Tibial nerve (tissue), 4 donors: ENCODE measurements around the gene ADGRL1. TPM values are rescaled to one million over a fixed set of nuclear protein-coding genes. Genes with fewer than 3 reads are reported as not detected.

Source experiments
- DNase-seq, 2 donors: peaks; one replicate each; pipeline ENCODE4 v3.0.0-alpha.2; 2019; ENCODE audit warnings: low spot score in 2 of 2
- H3K27ac ChIP-seq, 4 donors: fragments of 200-600 bp; sonication (generic) in 3 of 4; one replicate each; pipeline ENCODE4 v1.5.1; 2017 to 2019; ENCODE audit warnings: mild to moderate bottlenecking in 1 of 4
- H3K27me3 ChIP-seq, 2 donors: fragments of 200-600 bp; sonication (generic) in 1 of 2; one replicate each; pipeline versions ENCODE4 v1.5.1 to v1.6.0; 2017 to 2019
- H3K36me3 ChIP-seq, 3 donors: fragments of 200-600 bp; sonication (generic); one replicate each; pipeline ENCODE4 v1.5.1; 2018 to 2019
- H3K4me1 ChIP-seq, 4 donors: fragments of 200-600 bp; sonication (generic) in 3 of 4; one replicate each; pipeline ENCODE4 v1.5.1; 2017 to 2019
- H3K4me3 ChIP-seq, 4 donors: fragments of 200-600 bp; sonication (generic) in 3 of 4; one replicate each; pipeline ENCODE4 v1.5.1; 2017 to 2019; ENCODE audit warnings: mild to moderate bottlenecking in 1 of 4, moderate library complexity in 1 of 4
- H3K9me3 ChIP-seq, 4 donors: fragments of 200-600 bp; sonication (generic) in 3 of 4; one replicate each; pipeline ENCODE4 v1.5.1; 2017 to 2019
- EP300 ChIP-seq, 2 donors: sonication (generic); formaldehyde crosslinking; IDR thresholded peaks; one replicate each; pipeline ENCODE4 v1.6.1; 2017; ENCODE audit warnings: antibody characterized with exemption in 2 of 2, mild to moderate bottlenecking in 1 of 2
- POLR2A ChIP-seq, 2 donors: fragments of 450-650 bp; IDR thresholded peaks; one replicate each; pipeline ENCODE4 v1.6.1; 2017; ENCODE audit warnings: antibody characterized with exemption in 2 of 2, mild to moderate bottlenecking in 2 of 2, moderate library complexity in 2 of 2
- WGBS, 2 donors: methylation state at CpG; one replicate each; pipeline ENCODE4 v1.1.5; 2018; 5-methylcytosine and 5-hydroxymethylcytosine counted together
- total RNA-seq, 4 donors: library from RNA; depleted of rRNA; stranded (reverse); fragments of >200 nt; gene quantifications; one replicate each; pipeline ENCODE4 v1.1.0, GENCODE V29; 2016
- TF ChIP-seq, protein P1 (sequence below), 5 experiments: fragments of 200-600 bp in 3 of 5; fragments of 450-650 bp in 2 of 5; sonication (generic) in 3 of 5; IDR thresholded peaks; one replicate each; pipeline ENCODE4 v1.5.1; 2016 to 2019; ENCODE audit warnings: antibody characterized with exemption in 5 of 5, mild to moderate bottlenecking in 3 of 5, moderate library complexity in 2 of 5

The ADGRL1 gene
- total RNA-seq, 4 donors from 2014 or later: 8.0 to 17.5 (median 11.2) TPM

DNA sequence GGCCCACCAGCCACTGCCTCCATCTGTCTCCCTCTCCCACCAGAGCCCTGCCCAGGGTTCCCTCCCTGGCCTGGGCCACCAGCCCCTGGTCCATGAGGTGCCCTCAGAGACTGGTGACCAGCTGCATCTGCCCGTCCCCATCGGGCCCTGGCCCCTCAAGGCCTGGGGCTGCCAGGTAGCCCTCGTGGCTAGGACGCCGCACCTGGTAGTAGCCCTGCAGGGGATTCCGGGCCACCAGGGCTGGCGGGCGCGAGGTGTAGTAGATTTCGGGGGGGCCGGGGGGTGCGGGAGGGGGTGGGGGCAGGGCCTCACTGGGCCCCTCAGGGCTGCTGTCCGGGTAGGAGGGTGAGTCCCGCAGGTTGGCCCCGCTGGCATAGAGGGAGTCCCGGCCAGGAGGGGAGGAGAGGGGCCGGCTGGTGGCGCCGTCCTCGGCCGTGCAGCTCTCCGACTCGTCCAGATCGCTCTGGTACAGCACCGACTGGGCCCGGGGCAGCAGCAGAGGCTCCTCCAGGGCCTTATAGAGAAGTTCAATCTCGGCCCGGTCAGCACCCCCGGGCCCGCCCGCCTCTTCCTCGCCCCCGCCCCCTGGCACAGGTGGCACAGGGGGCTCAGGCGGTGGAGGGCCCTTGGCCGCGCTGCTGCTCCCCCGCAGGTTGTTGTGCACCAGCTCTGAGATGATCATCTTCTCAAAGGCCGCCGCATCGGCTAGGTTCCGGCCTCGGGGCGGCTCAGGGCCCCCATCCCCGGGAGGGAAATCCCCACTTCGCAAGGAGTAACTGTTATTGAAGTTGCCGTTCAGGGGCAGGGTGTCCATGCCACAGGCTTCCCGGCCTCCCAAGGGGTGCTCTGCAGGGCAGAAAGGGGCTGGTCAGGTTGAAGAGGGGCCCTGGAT lies 55.0 kb downstream of the ADGRL1 start:
- WGBS, 2 donors: 89 to 92% methylated on average over 16 to 38 of the region's 47 CpGs
- no peak for DNase-seq
- Histone ChIP-seq H3K9me3 (no peaks in the 10 kb centered on the region), H3K4me3 (no peak overlapping the region), H3K4me1 (peaks cover 0 to 44% (median 26%) of the 10 kb centered on the region in 4 donors), H3K27ac (peak overlapping the region in 1 of 4 donors; percentile 80), H3K36me3 (peaks cover 0 to 44% (median 0%) of the 10 kb centered on the region in 3 donors), H3K27me3 (no peaks in the 10 kb centered on the region)
- TF ChIP-seq EP300 (IDR thresholded peaks at IDR 0.05): no peak
- no peak for TF ChIP-seq POLR2A (IDR thresholded peaks at IDR 0.05)
- TF ChIP-seq, protein P1, sequence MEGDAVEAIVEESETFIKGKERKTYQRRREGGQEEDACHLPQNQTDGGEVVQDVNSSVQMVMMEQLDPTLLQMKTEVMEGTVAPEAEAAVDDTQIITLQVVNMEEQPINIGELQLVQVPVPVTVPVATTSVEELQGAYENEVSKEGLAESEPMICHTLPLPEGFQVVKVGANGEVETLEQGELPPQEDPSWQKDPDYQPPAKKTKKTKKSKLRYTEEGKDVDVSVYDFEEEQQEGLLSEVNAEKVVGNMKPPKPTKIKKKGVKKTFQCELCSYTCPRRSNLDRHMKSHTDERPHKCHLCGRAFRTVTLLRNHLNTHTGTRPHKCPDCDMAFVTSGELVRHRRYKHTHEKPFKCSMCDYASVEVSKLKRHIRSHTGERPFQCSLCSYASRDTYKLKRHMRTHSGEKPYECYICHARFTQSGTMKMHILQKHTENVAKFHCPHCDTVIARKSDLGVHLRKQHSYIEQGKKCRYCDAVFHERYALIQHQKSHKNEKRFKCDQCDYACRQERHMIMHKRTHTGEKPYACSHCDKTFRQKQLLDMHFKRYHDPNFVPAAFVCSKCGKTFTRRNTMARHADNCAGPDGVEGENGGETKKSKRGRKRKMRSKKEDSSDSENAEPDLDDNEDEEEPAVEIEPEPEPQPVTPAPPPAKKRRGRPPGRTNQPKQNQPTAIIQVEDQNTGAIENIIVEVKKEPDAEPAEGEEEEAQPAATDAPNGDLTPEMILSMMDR (IDR thresholded peaks at IDR 0.05): no peak

- TF ChIP-seq POLR2A (IDR thresholded peaks at IDR 0.05) (no peak), EP300 (IDR thresholded peaks at IDR 0.05) (no peak)
- TF ChIP-seq, protein P1 (IDR thresholded peaks at IDR 0.05): no peak
- 45 to 56% methylated on average over 10 of the region's 10 CpGs for WGBS, 2 donors
- Histone ChIP-seq H3K4me1 (peaks cover 0 to 44% (median 26%) of the 10 kb centered on the region in 4 donors), H3K36me3 (peaks cover 0 to 36% (median 0%) of the 10 kb centered on the region in 3 donors), H3K27ac (peak overlapping the region; percentile 30 to 80 (median 64)), H3K4me3 (peak overlapping the region in 2 of 4 donors; percentile 1 to 39), H3K27me3 (no peaks in the 10 kb centered on the region), H3K9me3 (no peaks in the 10 kb centered on the region)
- DNase-seq: no peak
These were observed 55.8 kb downstream of the ADGRL1 start for GRCh38 chr19:14150041-14150769.

DNA sequence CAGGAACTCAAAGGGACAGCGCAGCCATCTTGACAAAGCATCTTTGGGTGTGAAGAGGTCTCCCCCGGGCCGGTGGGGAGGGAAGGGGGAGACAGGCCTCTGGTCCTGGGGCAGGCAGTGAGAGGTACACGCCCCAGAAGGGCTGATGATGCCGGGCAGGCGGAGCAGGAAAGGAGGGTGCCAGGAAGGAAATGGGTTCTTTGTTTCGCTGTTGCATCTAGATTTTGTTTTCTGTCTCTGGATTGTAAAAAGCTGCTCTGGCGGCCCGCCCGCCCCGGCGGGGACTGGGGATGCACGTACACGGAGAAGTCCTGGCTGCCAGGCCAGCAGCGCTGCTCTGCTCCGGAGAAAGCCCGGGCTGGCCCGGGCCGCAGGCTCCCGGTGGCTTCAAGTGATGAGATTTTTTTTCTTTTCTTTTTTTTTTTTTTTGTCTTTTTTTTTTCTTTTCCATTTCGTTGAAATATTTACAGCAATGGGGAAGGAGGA lies 56.4 kb downstream of the ADGRL1 start:
- peak overlapping the region; percentile 30 to 80 (median 64) for H3K27ac ChIP-seq
- H3K36me3 ChIP-seq: peaks cover 0 to 29% (median 0%) of the 10 kb centered on the region in 3 donors
- 3 to 4% methylated on average over 21 of the region's 21 CpGs for WGBS, 2 donors
- peak; percentile 31 to 59 for DNase-seq
- H3K4me3 ChIP-seq: peak overlapping the region in 3 of 4 donors; percentile 1 to 39 (median 22)
- no peaks in the 10 kb centered on the region for H3K27me3 ChIP-seq
- TF ChIP-seq POLR2A (IDR thresholded peaks at IDR 0.05) (no peak), EP300 (IDR thresholded peaks at IDR 0.05) (no peak)
- TF ChIP-seq, protein P1 (IDR thresholded peaks at IDR 0.05): no peak
- no peaks in the 10 kb centered on the region for H3K9me3 ChIP-seq
- peaks cover 0 to 44% (median 26%) of the 10 kb centered on the region in 4 donors for H3K4me1 ChIP-seq

DNA sequence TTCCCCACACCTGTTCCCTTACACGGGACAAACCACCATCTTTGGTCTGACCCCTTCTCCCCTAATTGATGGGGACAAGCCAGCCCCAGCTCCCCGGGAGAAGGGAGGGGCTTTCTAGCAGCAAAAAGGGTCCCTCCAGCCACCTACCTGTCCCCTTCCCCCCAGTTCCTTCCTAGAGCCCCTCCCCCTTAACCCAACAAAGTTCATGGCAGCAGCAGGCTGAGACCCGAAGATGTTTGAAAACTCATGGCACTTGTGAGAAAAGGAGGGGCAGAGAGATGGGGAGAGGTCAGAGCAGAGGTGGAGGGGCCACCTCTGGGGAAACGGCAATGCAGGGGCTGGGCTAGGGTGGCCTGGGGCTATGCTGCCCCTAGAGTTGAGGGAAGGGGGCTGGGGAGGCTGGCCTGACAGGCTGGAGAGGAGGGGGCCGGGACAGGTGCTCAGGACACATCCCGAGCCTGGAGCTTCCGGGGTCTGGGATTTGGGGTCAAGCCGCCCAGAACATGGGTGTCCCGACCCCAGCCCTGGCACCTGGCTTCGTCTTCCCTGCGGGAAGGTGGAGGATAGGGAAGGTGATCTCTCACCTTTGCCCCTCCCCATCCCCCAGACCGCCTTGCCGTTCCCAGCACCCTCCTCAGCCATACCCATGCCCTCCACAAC lies 57.1 kb downstream of the ADGRL1 start:
- peaks cover 0 to 22% (median 0%) of the 10 kb centered on the region in 3 donors for H3K36me3 ChIP-seq
- H3K27ac ChIP-seq: peak overlapping the region; percentile 22 to 80 (median 64)
- H3K4me1 ChIP-seq: peaks cover 0 to 44% (median 26%) of the 10 kb centered on the region in 4 donors
- 56 to 65% methylated on average over 13 of the region's 13 CpGs for WGBS, 2 donors
- no peak for DNase-seq
- TF ChIP-seq POLR2A (IDR thresholded peaks at IDR 0.05) (no peak), EP300 (IDR thresholded peaks at IDR 0.05) (no peak)
- TF ChIP-seq, protein P1 (IDR thresholded peaks at IDR 0.05): no peak
- H3K27me3 ChIP-seq: no peaks in the 10 kb centered on the region
- H3K9me3 ChIP-seq: no peaks in the 10 kb centered on the region
- H3K4me3 ChIP-seq: peak overlapping the region in 2 of 4 donors; percentile 22 to 39
